HL-60 (cell line): Measurements from ENCODE around the gene GPR89A.

Experiments used
- CTCF ChIP-seq: IDR thresholded peaks from one replicate; pipeline ENCODE4 v1.5.1; 2011; ENCODE audit warnings: low read length, control low read depth, inconsistent platforms; ENCODE audit not compliant: insufficient read depth
- POLR2AphosphoS5 ChIP-seq: IDR thresholded peaks from 2 replicates; pipeline ENCODE4 v1.6.1; 2012; ENCODE audit warnings: low read depth
- REST ChIP-seq: IDR thresholded peaks from 2 replicates; pipeline ENCODE4 v1.6.1; 2012; ENCODE audit warnings: low read depth; ENCODE audit not compliant: insufficient replicate concordance

- TF ChIP-seq CTCF, result no peak
- no peak for TF ChIP-seq POLR2AphosphoS5
- TF ChIP-seq REST, result no peak
Measured at GRCh38 chr1:145689922-145690321, 82.1 kb downstream of the GPR89A start.
